Liver (tissue), 3 donors: ENCODE data around the gene F8.

Experiments
- EGR1 ChIP-seq, 2 donors: IDR thresholded peaks; 2 replicates each; pipeline ENCODE4 v1.6.1; 2016 to 2018; ENCODE audit warnings: antibody characterized with exemption in 2 of 2, low read depth in 2 of 2
- JUND ChIP-seq, 2 donors: IDR thresholded peaks; 2 replicates each; pipeline ENCODE4 v1.6.1; 2016; ENCODE audit warnings: antibody characterized with exemption in 2 of 2
- SP1 ChIP-seq: IDR thresholded peaks from 2 replicates; pipeline ENCODE4 v1.6.1; 2018; ENCODE audit warnings: antibody characterized with exemption, mild to moderate bottlenecking
- TF ChIP-seq, protein P1 (sequence below): fragments of 150-350 bp; IDR thresholded peaks from 2 replicates; pipeline ENCODE4 v1.5.1; 2017; ENCODE audit warnings: improper control_type of control experiment, low read depth, low read length; ENCODE audit not compliant: missing input control
- donor health status: healthy.
- donor health status: healthy.

DNA sequence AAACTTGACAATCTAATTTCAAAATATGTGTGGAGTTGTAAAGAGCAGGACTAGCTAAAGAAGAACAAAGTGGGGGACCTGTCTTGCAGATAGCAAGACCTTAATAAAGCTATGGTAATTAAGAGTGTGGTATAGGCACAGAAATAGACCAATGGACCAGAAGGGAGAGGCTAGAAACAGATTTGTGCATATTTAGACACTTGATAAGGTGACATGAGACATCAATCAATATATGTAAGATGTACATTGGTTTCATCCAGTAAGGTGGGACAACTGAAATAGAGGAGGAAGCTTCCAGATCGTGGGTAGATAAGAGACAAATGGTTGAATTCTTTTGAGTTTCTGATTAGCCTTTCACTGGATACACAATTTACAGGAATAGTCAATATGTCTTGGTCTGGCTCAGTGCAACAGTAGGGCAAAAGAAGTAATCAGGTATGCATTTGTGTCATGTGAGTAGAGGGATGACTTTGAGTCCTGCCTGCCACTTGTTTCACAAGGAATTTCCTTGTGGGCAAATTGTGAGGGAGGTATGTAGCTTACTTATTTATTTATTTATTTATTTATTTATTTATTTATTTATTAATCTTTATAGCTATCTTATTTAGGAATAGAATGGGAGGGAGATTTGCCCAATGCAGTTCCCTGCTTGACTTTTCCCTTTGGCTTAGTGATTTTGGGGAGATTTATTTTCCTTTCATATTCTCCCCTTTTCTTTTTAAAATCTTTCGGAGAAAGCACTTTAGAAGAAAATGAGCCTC, 210.0 kb downstream of the F8 start:
- TF ChIP-seq JUND (IDR thresholded peaks at IDR 0.05) (no peak), SP1 (no peak), EGR1 (IDR thresholded peaks at IDR 0.05; ENCODE audit: low read depth in 2 of 2) (no peak)
- TF ChIP-seq, protein P1, sequence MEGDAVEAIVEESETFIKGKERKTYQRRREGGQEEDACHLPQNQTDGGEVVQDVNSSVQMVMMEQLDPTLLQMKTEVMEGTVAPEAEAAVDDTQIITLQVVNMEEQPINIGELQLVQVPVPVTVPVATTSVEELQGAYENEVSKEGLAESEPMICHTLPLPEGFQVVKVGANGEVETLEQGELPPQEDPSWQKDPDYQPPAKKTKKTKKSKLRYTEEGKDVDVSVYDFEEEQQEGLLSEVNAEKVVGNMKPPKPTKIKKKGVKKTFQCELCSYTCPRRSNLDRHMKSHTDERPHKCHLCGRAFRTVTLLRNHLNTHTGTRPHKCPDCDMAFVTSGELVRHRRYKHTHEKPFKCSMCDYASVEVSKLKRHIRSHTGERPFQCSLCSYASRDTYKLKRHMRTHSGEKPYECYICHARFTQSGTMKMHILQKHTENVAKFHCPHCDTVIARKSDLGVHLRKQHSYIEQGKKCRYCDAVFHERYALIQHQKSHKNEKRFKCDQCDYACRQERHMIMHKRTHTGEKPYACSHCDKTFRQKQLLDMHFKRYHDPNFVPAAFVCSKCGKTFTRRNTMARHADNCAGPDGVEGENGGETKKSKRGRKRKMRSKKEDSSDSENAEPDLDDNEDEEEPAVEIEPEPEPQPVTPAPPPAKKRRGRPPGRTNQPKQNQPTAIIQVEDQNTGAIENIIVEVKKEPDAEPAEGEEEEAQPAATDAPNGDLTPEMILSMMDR: no peak
